IMR-90 (cell line): Measurements from ENCODE around the gene PSAP. TPM values are rescaled to one million over a fixed set of nuclear protein-coding genes. Genes with fewer than 3 reads are reported as not detected.

ENCODE experiments used
- ATAC-seq: fragments of 200-7000 bp; cut with Tn5 transposase; 2 replicates; pipeline ENCODE4 v1.9.1; 2020; ENCODE audit warnings: low read depth, mild to moderate bottlenecking, moderate library complexity
- BruUV-seq: library from RNA; stranded (reverse); fragments of 400-500 nt; replicated peaks from 2 replicates; lab custom pipeline; 2021; lab: Mats Ljungman, UMichigan
- CTCF ChIA-PET: fragments of 300-600 bp; formaldehyde crosslinking; extraction: SDS; loops from one replicate; lab custom pipeline; 2021; ENCODE audit warnings: antibody characterized with exemption; lab: Yijun Ruan, JAX
- POLR2A ChIA-PET: fragments of 300-600 bp; sonication (Branson Sonifier 250); formaldehyde crosslinking; loops from one replicate; lab custom pipeline; 2022; ENCODE audit warnings: antibody characterized with exemption; ENCODE audit not compliant: unreplicated experiment; lab: Charles Lee
- DNase-seq: peaks from one replicate; pipeline ENCODE4 v3.0.0; 2013
- H2AFZ ChIP-seq: replicated peaks from 2 replicates; pipeline ENCODE3; 2013; ENCODE audit warnings: low read length, mild to moderate bottlenecking; ENCODE audit not compliant: poor library complexity
- H2AK5ac ChIP-seq: 2 replicates; pipeline ENCODE4 v1.6.1; 2013; ENCODE audit warnings: low read depth, low read length, inconsistent platforms
- H2AK9ac ChIP-seq: replicated peaks from 2 replicates; pipeline ENCODE3; 2013; ENCODE audit warnings: mild to moderate bottlenecking, low read depth, low read length, moderate library complexity; ENCODE audit not compliant: poor library complexity
- H2BK120ac ChIP-seq: 2 replicates; pipeline ENCODE4 v1.6.1; 2013; ENCODE audit warnings: low read depth, low read length, inconsistent platforms
- H2BK15ac ChIP-seq: 3 replicates; pipeline ENCODE4 v1.6.1; 2013; ENCODE audit warnings: low read depth, low read length, inconsistent platforms
- H2BK20ac ChIP-seq: 2 replicates; pipeline ENCODE4 v1.6.1; 2013; ENCODE audit warnings: low read depth, mild to moderate bottlenecking, inconsistent platforms, low read length, moderate library complexity
- H2BK5ac ChIP-seq: 2 replicates; pipeline ENCODE4 v1.6.1; 2013; ENCODE audit warnings: mild to moderate bottlenecking, low read depth, low read length, inconsistent platforms; ENCODE audit not compliant: poor library complexity, severe bottlenecking
- H3K14ac ChIP-seq: replicated peaks from 2 replicates; pipeline ENCODE4 v1.6.1; 2013; ENCODE audit warnings: low read depth, low read length, inconsistent platforms
- H3K18ac ChIP-seq: 2 replicates; pipeline ENCODE4 v1.6.1; 2013; ENCODE audit warnings: low read depth, low read length, control low read depth
- H3K23ac ChIP-seq: 2 replicates; pipeline ENCODE4 v1.6.1; 2013; ENCODE audit warnings: low read depth, low read length, inconsistent platforms
- H3K27ac ChIP-seq: 2 replicates; pipeline ENCODE4 v1.5.1; 2013; ENCODE audit warnings: mild to moderate bottlenecking, control low read depth, low read length; ENCODE audit not compliant: insufficient read depth
- H3K27me3 ChIP-seq: 2 replicates; pipeline ENCODE4 v1.6.1; 2013; ENCODE audit warnings: low read length; ENCODE audit not compliant: control insufficient read depth, insufficient read depth
- H3K36me3 ChIP-seq: 2 replicates; pipeline ENCODE4 v1.6.1; 2013; ENCODE audit warnings: low read length, mixed read lengths; ENCODE audit not compliant: control insufficient read depth, insufficient read depth
- H3K4ac ChIP-seq: 2 replicates; pipeline ENCODE4 v1.6.1; 2013; ENCODE audit warnings: low read depth, low read length, inconsistent platforms
- H3K4me1 ChIP-seq: 2 replicates; pipeline ENCODE4 v1.6.1; 2013; ENCODE audit warnings: low read length, mixed read lengths; ENCODE audit not compliant: control insufficient read depth, insufficient read depth
- H3K4me2 ChIP-seq: 2 replicates; pipeline ENCODE4 v1.6.1; 2013; ENCODE audit warnings: low read depth, mild to moderate bottlenecking, control low read depth, low read length, moderate library complexity
- H3K4me3 ChIP-seq: 2 replicates; pipeline ENCODE4 v1.5.1; 2013; ENCODE audit warnings: low read depth, mild to moderate bottlenecking, control low read depth, low read length, moderate library complexity; ENCODE audit not compliant: insufficient read depth
- H3K56ac ChIP-seq: 2 replicates; pipeline ENCODE4 v1.6.1; 2013; ENCODE audit warnings: low read length, inconsistent platforms; ENCODE audit not compliant: insufficient read depth; ENCODE audit errors: extremely low read depth
- H3K79me1 ChIP-seq, 2 experiments: 2 replicates each; pipeline ENCODE4 v1.6.1; 2013; ENCODE audit warnings: low read length in 2 of 2, inconsistent platforms in 1 of 2, low read depth in 1 of 2
- H3K9ac ChIP-seq: 2 replicates; pipeline ENCODE4 v1.6.1; 2013; ENCODE audit warnings: low read depth, low read length, control low read depth
- H3K9me1 ChIP-seq: 2 replicates; pipeline ENCODE4 v1.6.1; 2013; ENCODE audit warnings: low read length, inconsistent platforms; ENCODE audit not compliant: insufficient read depth
- H3K9me3 ChIP-seq: 2 replicates; pipeline ENCODE4 v1.6.1; 2013; ENCODE audit warnings: low read length; ENCODE audit not compliant: control insufficient read depth, insufficient read depth
- H4K20me1 ChIP-seq: 2 replicates; pipeline ENCODE4 v1.6.1; 2013; ENCODE audit warnings: low read length, inconsistent platforms; ENCODE audit not compliant: insufficient read depth
- H4K5ac ChIP-seq: 2 replicates; pipeline ENCODE4 v1.6.1; 2013; ENCODE audit warnings: mild to moderate bottlenecking, low read depth, low read length, control low read depth
- H4K8ac ChIP-seq, 2 experiments: 2 replicates each; pipeline ENCODE4 v1.6.1; 2013; ENCODE audit warnings: low read depth in 2 of 2, low read length in 2 of 2, control low read depth in 1 of 2, inconsistent platforms in 1 of 2
- H4K91ac ChIP-seq: 2 replicates; pipeline ENCODE4 v1.6.1; 2013; ENCODE audit warnings: low read depth, low read length, inconsistent platforms; ENCODE audit not compliant: insufficient read depth
- BHLHE40 ChIP-seq: fragments of 150-350 bp; IDR thresholded peaks from 2 replicates; pipeline ENCODE4 v1.6.1; 2016; ENCODE audit warnings: mild to moderate bottlenecking, low read depth, low read length
- MAZ ChIP-seq: IDR thresholded peaks from 2 replicates; pipeline ENCODE4 v1.6.1; 2012; ENCODE audit warnings: low read depth, mild to moderate bottlenecking, low read length, improper control_type of control experiment, moderate library complexity, borderline replicate concordance
- RAD21 ChIP-seq: IDR thresholded peaks from 2 replicates; pipeline ENCODE4 v1.6.1; 2012; ENCODE audit warnings: low read length, improper control_type of control experiment
- RCOR1 ChIP-seq: IDR thresholded peaks from 2 replicates; pipeline ENCODE4 v1.6.1; 2012; ENCODE audit warnings: mild to moderate bottlenecking, low read length, improper control_type of control experiment; ENCODE audit not compliant: insufficient replicate concordance
- RFX5 ChIP-seq: IDR thresholded peaks from 2 replicates; pipeline ENCODE4 v1.8.0; 2012; ENCODE audit warnings: low read depth, mild to moderate bottlenecking, low read length, moderate library complexity
- USF2 ChIP-seq: fragments of 150-350 bp; IDR thresholded peaks from 2 replicates; pipeline ENCODE4 v1.6.1; 2017; ENCODE audit warnings: mild to moderate bottlenecking, antibody characterized with exemption, low read length, low read depth
- WGBS, 2 experiments: methylation state at CpG; one replicate each; pipeline versions ENCODE4 v1.1.5 to v1.1.7; 2013; ENCODE audit warnings: missing lambda C conversion rate in 2 of 2; ENCODE audit not compliant: insufficient read length in 1 of 2; ENCODE audit errors: extremely low coverage in 2 of 2; 5-methylcytosine and 5-hydroxymethylcytosine counted together
- dilution Hi-C: fragments of 300-500 bp; cut with HindIII; formaldehyde crosslinking; loops from one replicate; pipeline ENCODE4 v1.14.3; 2018; ENCODE audit warnings: low sequenced_read_pairs; ENCODE audit not compliant: unreplicated experiment
- in situ Hi-C: fragments of 300-500 bp; cut with MboI; formaldehyde crosslinking; loops from 3 replicates; pipeline ENCODE4 v1.14.3; 2019; ENCODE audit warnings: low sequenced_read_pairs, inconsistent platforms, mixed read lengths
- intact Hi-C: fragments of 100-400 bp; cut with micrococcal nuclease; formaldehyde crosslinking; loops from 2 replicates; pipeline ENCODE4 v1.10.0; 2022
- polyA plus RNA-seq, 3 experiments: library from polyadenylated mRNA; depleted of rRNA; stranded (reverse); fragments of >200 nt; gene quantifications; 2 replicates each; pipeline ENCODE4 v1.2.3, GENCODE V29; 2012; ENCODE audit warnings: low replicate concordance in 1 of 3
- total RNA-seq: library from RNA; depleted of rRNA; stranded (reverse); fragments of >200 nt; gene quantifications from 2 replicates; pipeline ENCODE4 v1.2.3, GENCODE V29; 2012

The PSAP gene
- total and polyA plus RNA-seq, 2 of the 4 experiments (the other 2 are of a cell fraction) = 216 to 876 TPM

- Histone ChIP-seq H2AFZ (no peak overlapping the region), H2BK5ac (no peak overlapping the region), H3K4me3 (no peak overlapping the region), H3K36me3 (peaks cover 22% of the 10 kb centered on the region), H3K9me3 (no peaks in the 10 kb centered on the region), H4K5ac (no peak overlapping the region), H3K23ac (no peak overlapping the region), H3K18ac (no peak overlapping the region), H4K91ac (no peak overlapping the region), H3K9me1 (peaks cover 38% of the 10 kb centered on the region), H3K27ac (no peak overlapping the region), H2BK120ac (no peak overlapping the region), H2AK9ac (no peak overlapping the region), H4K20me1 (peaks cover 97% of the 10 kb centered on the region), H2AK5ac (no peak overlapping the region), H3K27me3 (no peaks in the 10 kb centered on the region), H4K8ac (no peak overlapping the region), H2BK15ac (no peak overlapping the region), H3K4me2 (no peak overlapping the region), H3K56ac (no peak overlapping the region), H3K9ac (no peak overlapping the region), H3K4ac (no peak overlapping the region), H2BK20ac (no peak overlapping the region), H3K79me1 (peaks cover 43 to 93% of the 10 kb centered on the region in 2 experiments), H3K4me1 (peaks cover 29% of the 10 kb centered on the region), H3K14ac (no peak overlapping the region)
- POLR2A ChIA-PET = interaction anchor here (1.0 kb wide), 1 partner anchor 14 kb away, joined by 4 read pairs; the partner anchor contains the start of gene PSAP
- WGBS, 2 experiments = 80% methylated on average over 2 of the region's 4 CpGs; no CpG with 5 or more reads in 1 of the 2 experiments
- dilution Hi-C loops (no loop called here), intact Hi-C loops (no loop called here), in situ Hi-C loops (no loop called here)
- CTCF ChIA-PET = interaction anchor here (0.8 to 1.7 kb wide), 3 partner anchors 59 to 212 kb away, joined by 3 to 7 read pairs (median 4); no protein-coding TSS in a partner anchor
- BruUV-seq = no TSS peak
- no peak for ATAC-seq
- no peak for TF ChIP-seq MAZ
- no peak for TF ChIP-seq RFX5
- no peak for TF ChIP-seq USF2
- TF ChIP-seq RAD21 = no peak
- no peak for TF ChIP-seq BHLHE40
- TF ChIP-seq RCOR1 = no peak
- no peak for DNase-seq
Observed at GRCh38 chr10:71836596-71836974, 14.5 kb downstream of the PSAP start.
